Endodermal cell (in vitro differentiated cells): Measurements from ENCODE around the gene SKIC2. TPM values are rescaled to one million over a fixed set of nuclear protein-coding genes. Genes with fewer than 3 reads are reported as not detected.
A peak's percentile ranks its signal among the peaks of the same experiment; 100 is the strongest.
"Not testable (repeated sequence)": the region's sequence is repeated elsewhere in the genome, so short reads cannot be mapped to it uniquely, and the experiment has no call there.

Experiments
- DNase-seq: peaks from one replicate; pipeline ENCODE4 v3.0.0-alpha.2; 2017
- H3K27ac ChIP-seq: 2 replicates; pipeline ENCODE4 v1.5.1; 2013; ENCODE audit warnings: mild to moderate bottlenecking, low read depth, low read length, moderate library complexity
- H3K27me3 ChIP-seq: 2 replicates; pipeline ENCODE4 v1.6.1; 2013; ENCODE audit warnings: mild to moderate bottlenecking, low read length, moderate library complexity; ENCODE audit not compliant: insufficient read depth, control insufficient read depth, poor library complexity, severe bottlenecking
- H3K36me3 ChIP-seq: 2 replicates; pipeline ENCODE4 v1.7.0; 2013; ENCODE audit warnings: mild to moderate bottlenecking, low read length, moderate library complexity; ENCODE audit not compliant: control insufficient read depth, insufficient read depth
- H3K4me1 ChIP-seq: one replicate; pipeline ENCODE4 v1.7.0; 2013; ENCODE audit warnings: low read length; ENCODE audit not compliant: control insufficient read depth, insufficient read depth
- H3K4me3 ChIP-seq: 2 replicates; pipeline ENCODE4 v1.5.1; 2013; ENCODE audit warnings: mild to moderate bottlenecking, low read length, moderate library complexity
- H3K9ac ChIP-seq: 2 replicates; pipeline ENCODE4 v1.6.1; 2013; ENCODE audit warnings: mild to moderate bottlenecking, low read length, moderate library complexity; ENCODE audit not compliant: poor library complexity, severe bottlenecking; ENCODE audit errors: extremely low read depth
- H3K9me3 ChIP-seq: 2 replicates; pipeline ENCODE4 v1.6.1; 2013; ENCODE audit warnings: mild to moderate bottlenecking, low read length, moderate library complexity; ENCODE audit not compliant: control insufficient read depth
- H3K27ac Mint-ChIP-seq: 2 replicates; pipeline ENCODE4 v1.8.0; 2020; ENCODE audit warnings: mixed read lengths
- H3K27me3 Mint-ChIP-seq: 2 replicates; pipeline ENCODE4 v1.8.0; 2021; ENCODE audit warnings: mild to moderate bottlenecking, mixed read lengths; ENCODE audit not compliant: insufficient read depth
- H3K36me3 Mint-ChIP-seq: 2 replicates; pipeline ENCODE4 v1.8.0; 2020; ENCODE audit warnings: low read depth, mixed read lengths
- H3K4me1 Mint-ChIP-seq: 2 replicates; pipeline ENCODE4 v1.8.0; 2020; ENCODE audit warnings: mixed read lengths
- H3K4me3 Mint-ChIP-seq: 2 replicates; pipeline ENCODE4 v1.8.0; 2020; ENCODE audit warnings: mild to moderate bottlenecking, moderate library complexity, mixed read lengths
- H3K9me3 Mint-ChIP-seq: 2 replicates; pipeline ENCODE4 v1.8.0; 2020; ENCODE audit warnings: mild to moderate bottlenecking, mixed read lengths
- WGBS, 2 experiments: methylation state at CpG; one replicate each; pipeline versions ENCODE4 v1.1.5 to v1.1.7; 2013; ENCODE audit warnings: missing lambda C conversion rate in 2 of 2, mixed read lengths in 1 of 2; ENCODE audit not compliant: insufficient coverage in 1 of 2, insufficient read length in 1 of 2; 5-methylcytosine and 5-hydroxymethylcytosine counted together
- long read RNA-seq, 4 experiments: library from polyadenylated mRNA in 2 of 4; library from RNA in 1 of 4; library from capped mRNA in 1 of 4; stranded (forward) in 3 of 4; unstranded in 1 of 4; transcript quantifications; one replicate each; pipeline ENCODE4 v2.0.0, GENCODE V29; 2020 to 2021; ENCODE audit warnings: inconsistent platforms in 1 of 4
- polyA plus RNA-seq, 2 experiments: library from polyadenylated mRNA; stranded (reverse); fragments of 50-300 nt; gene quantifications; one replicate each; pipeline ENCODE4 v1.2.3, GENCODE V29; 2013
- total RNA-seq, 2 donors: library from RNA; stranded (reverse); fragmentation: NEBNext Ultra II Directional in 1 of 2; extraction: Animal tissue kit (Norgen Biotek cat#: 25700) in 1 of 2; gene quantifications; 2 replicates in 1 of 2; 3 replicates in 1 of 2; pipeline ENCODE4 v1.2.1, GENCODE V29; 2021
- TF ChIP-seq, protein P1 (sequence below): fragments of 200-600 bp; sonication (generic); conservative IDR thresholded peaks from 2 replicates; pipeline ENCODE4 v1.5.0; 2021; ENCODE audit warnings: antibody characterized with exemption, mild to moderate bottlenecking

SKIC2 gene
- total RNA-seq, result 100 to 1,000 TPM in 1 of 2 donors, 10 to 100 TPM in 1; 95.8 to 103 TPM
- polyA plus RNA-seq (2013, experiment 1 of 2), result 54.5 TPM
- polyA plus RNA-seq (2013, experiment 2 of 2), result 45.0 TPM
- long read RNA-seq, experiment 1, partial matches to known transcripts, result 12 of 19 reads
- long read RNA-seq, experiment 1, other reads (novel, unspliced or antisense), result 4 of 19 reads
- long read RNA-seq, experiment 2, transcript SKIV2L-201 (28 exons, 3,894 nt), result major isoform, 43 of 83 reads
- long read RNA-seq, experiment 2, partial matches to known transcripts, result 20 of 83 reads
- long read RNA-seq, experiment 2, other reads (novel, unspliced or antisense), result 19 of 83 reads
- long read RNA-seq, experiment 3, transcript SKIV2L-201 (28 exons, 3,894 nt), result major isoform, 343 of 446 reads
- long read RNA-seq, experiment 3, partial matches to known transcripts, result 49 of 446 reads
- long read RNA-seq, experiment 3, other reads (novel, unspliced or antisense), result 54 of 446 reads
- long read RNA-seq, experiment 4, partial matches to known transcripts, result 1 of 1 reads
- long read RNA-seq, experiment 4, other reads (novel, unspliced or antisense), result 0 of 1 reads

DNA sequence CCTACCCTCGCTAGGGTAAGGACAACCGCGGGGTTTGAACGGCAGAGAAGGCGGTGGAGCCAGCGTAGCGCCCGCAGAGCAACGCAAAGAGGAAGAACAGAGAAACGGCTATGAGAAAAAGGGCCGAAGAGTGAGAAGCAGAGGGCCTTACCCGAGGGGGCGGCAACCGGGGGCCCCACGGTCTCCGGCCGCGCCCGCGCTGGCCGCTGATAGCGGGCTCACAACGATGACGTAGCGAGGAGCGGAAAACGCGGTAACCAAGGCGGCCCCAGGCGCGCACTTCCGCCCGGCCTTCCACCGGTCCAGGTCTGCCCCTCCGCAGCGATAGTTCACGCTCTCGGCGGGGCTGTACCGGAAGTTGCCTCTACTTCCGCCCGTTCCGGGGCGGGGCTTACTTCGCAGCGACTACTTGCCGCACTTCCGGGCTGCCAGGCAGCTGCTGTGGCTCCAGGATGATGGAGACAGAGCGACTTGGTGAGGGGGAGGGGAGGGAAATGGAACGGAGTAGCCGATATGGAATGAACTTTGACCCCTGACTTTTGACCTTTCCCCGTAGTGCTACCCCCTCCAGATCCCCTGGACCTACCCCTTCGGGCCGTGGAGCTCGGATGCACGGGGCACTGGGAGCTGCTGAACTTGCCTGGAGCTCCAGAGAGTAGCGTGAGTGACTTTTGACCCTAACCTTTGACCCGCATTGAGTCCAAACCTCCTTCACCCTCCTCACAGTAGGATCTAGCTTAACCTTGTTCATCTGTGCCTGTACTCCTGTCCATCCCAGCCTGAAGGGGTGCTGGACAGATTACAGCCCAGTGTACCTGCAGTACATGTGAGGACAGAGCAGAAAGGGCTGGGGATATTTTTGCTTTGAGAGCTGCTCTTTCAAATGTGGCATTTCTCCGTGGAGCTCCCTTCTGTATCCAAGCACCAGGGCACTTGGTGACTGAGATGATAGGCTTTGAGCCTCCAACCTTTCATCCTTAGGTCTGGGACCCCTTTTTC, at the start of gene SKIC2, which contains the start of gene NELFE:
Gene SKIC2 (plus strand): TSS at position 435 of the 999 bp plus-strand sequence. CDS start 18 bp downstream, at position 453.
Gene NELFE (minus strand): TSS at position 231 of the 999 bp plus-strand sequence. CDS start 525 bp downstream, outside the sequence.
- Histone ChIP-seq H3K27me3 (no peaks in the 10 kb centered on the region), H3K4me1 (peaks cover 6% of the 10 kb centered on the region), H3K9me3 (no peaks in the 10 kb centered on the region), H3K36me3 (peaks cover 67% of the 10 kb centered on the region), H3K9ac (peak within 1 kb of the TSS; percentile 82), H3K4me3 (peak within 1 kb of the TSS; percentile 90), H3K27ac (no peak within 1 kb of the TSS)
- DNase-seq, result peak; percentile 99
- Mint-ChIP-seq H3K4me1 (peaks cover 5% of the 10 kb centered on the region), H3K36me3 (peaks cover 65% of the 10 kb centered on the region), H3K27ac (peak within 1 kb of the TSS; percentile 98), H3K4me3 (peak within 1 kb of the TSS; percentile 92), H3K27me3 (no peaks in the 10 kb centered on the region), H3K9me3 (no peaks in the 10 kb centered on the region)
- 0 to 1% methylated on average over 14 to 59 of the region's 59 CpGs for WGBS, 2 experiments
- TF ChIP-seq, protein P1, sequence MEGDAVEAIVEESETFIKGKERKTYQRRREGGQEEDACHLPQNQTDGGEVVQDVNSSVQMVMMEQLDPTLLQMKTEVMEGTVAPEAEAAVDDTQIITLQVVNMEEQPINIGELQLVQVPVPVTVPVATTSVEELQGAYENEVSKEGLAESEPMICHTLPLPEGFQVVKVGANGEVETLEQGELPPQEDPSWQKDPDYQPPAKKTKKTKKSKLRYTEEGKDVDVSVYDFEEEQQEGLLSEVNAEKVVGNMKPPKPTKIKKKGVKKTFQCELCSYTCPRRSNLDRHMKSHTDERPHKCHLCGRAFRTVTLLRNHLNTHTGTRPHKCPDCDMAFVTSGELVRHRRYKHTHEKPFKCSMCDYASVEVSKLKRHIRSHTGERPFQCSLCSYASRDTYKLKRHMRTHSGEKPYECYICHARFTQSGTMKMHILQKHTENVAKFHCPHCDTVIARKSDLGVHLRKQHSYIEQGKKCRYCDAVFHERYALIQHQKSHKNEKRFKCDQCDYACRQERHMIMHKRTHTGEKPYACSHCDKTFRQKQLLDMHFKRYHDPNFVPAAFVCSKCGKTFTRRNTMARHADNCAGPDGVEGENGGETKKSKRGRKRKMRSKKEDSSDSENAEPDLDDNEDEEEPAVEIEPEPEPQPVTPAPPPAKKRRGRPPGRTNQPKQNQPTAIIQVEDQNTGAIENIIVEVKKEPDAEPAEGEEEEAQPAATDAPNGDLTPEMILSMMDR, result no peak

DNA sequence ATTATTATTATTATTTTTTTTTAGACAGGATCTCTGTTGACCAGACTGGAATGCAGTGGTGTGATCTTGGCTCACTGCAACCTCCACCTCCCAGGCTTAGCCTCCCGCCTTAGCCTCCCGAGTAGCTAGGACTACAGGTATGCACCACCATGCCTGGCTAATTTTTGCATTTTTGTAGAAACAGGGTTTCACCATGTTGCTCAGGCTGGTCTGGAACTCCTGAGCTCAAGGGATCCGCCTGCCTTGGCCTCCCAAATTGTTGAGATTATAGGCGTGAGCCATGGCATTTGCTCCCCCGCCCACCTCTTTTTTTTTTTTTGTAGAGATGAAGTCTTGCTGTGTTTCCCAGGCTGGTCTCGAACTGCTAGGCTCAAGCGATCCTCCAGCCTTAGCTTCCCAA, 49.7 kb upstream of the SKIC2 start:
- H3K9ac ChIP-seq, H3K4me1 ChIP-seq, H3K9me3 ChIP-seq, H3K27ac Mint-ChIP-seq, H3K9me3 Mint-ChIP-seq, H3K4me3 Mint-ChIP-seq, H3K36me3 Mint-ChIP-seq, H3K27ac ChIP-seq, H3K4me3 ChIP-seq, H3K27me3 Mint-ChIP-seq, DNase-seq, H3K4me1 Mint-ChIP-seq, H3K36me3 ChIP-seq, H3K27me3 ChIP-seq: not testable (repeated sequence)
- WGBS, 2 experiments, result 86 to 89% methylated on average over 6 to 7 of the region's 7 CpGs

DNA sequence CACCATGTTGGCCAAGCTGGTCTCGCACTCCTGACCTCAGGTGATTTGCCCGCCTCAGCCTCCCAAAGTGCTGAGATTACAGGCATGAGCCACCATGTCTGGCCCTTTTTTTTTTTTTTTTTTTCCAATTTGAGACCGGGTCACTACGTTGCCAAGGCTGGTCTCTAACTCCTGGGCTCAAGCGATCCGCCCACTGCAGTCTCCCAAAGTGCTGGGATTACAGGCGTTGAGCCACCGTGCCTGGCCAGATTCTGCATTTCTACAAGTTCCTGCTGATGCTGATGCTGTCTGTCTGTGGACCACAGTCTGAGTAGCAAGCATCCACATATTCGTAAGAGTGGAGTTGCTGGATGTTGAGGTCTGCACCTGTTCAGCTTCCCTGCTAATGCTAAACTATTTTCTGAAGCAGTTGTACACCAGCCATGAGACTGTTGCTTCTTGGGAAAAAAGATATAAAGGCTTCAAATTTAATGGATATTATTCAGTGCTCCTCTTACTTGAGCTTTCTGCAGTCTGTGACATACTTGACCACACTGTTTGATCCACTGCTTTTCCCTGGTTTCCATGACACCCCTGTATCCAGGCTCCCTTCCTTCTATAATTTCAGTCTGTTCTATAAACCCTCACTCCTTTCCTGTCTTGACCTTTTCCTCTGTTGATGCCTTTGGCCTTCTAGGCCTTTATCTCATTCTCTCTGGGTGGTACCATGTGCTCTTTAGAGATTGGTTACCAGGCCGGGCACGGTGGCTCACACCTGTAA, 47.0 kb upstream of the SKIC2 start:
- H3K4me1 ChIP-seq, result no peaks in the 10 kb centered on the region
- no peak overlapping the region for H3K9ac ChIP-seq
- 76 to 78% methylated on average over 10 to 11 of the region's 11 CpGs for WGBS, 2 experiments
- no peak overlapping the region for H3K27ac ChIP-seq
- peaks cover 10% of the 10 kb centered on the region for H3K27me3 Mint-ChIP-seq
- no peaks in the 10 kb centered on the region for H3K4me1 Mint-ChIP-seq
- DNase-seq, result no peak
- H3K36me3 Mint-ChIP-seq, result no peaks in the 10 kb centered on the region
- H3K36me3 ChIP-seq, result no peaks in the 10 kb centered on the region
- TF ChIP-seq, protein P1, result no peak
- no peak overlapping the region for H3K4me3 ChIP-seq
- H3K9me3 Mint-ChIP-seq, result no peaks in the 10 kb centered on the region
- H3K27me3 ChIP-seq, result no peaks in the 10 kb centered on the region
- H3K9me3 ChIP-seq, result no peaks in the 10 kb centered on the region
- H3K4me3 Mint-ChIP-seq, result no peak overlapping the region
- no peak overlapping the region for H3K27ac Mint-ChIP-seq
